OCI-LY3 (cell line): ENCODE results near the gene SLC4A4.

Experiments used
- H2AFZ ChIP-seq: fragments of 200-600, 300-600 bp; shearing (Covaris generic); 2 replicates; pipeline ENCODE4 v1.6.0; 2014; ENCODE audit warnings: antibody characterized with exemption, low read depth, low read length
- H3K27ac ChIP-seq: fragments of 200-600, 300-600 bp; sonication (generic); 2 replicates; pipeline ENCODE4 v1.5.1; 2014; ENCODE audit warnings: mild to moderate bottlenecking, low read length, moderate library complexity, mixed read lengths
- H3K27me3 ChIP-seq: fragments of 200-600, 300-600 bp; sonication (generic); 2 replicates; pipeline ENCODE4 v1.6.1; 2014; ENCODE audit warnings: low read depth, low read length, mixed read lengths
- H3K36me3 ChIP-seq: fragments of 200-600, 300-600 bp; sonication (generic); replicated peaks from 2 replicates; pipeline ENCODE3; 2014; ENCODE audit warnings: low read depth, low read length, mixed read lengths
- H3K4me1 ChIP-seq: fragments of 300-600, 200-600 bp; sonication (generic); 2 replicates; pipeline ENCODE4 v1.6.1; 2014; ENCODE audit warnings: low read length, mixed read lengths
- H3K4me2 ChIP-seq: fragments of 200-600, 300-600 bp; sonication (generic); 2 replicates; pipeline ENCODE4 v1.6.1; 2014; ENCODE audit warnings: low read length, mixed read lengths
- H3K4me3 ChIP-seq: fragments of 300-600, 200-600 bp; sonication (generic); 2 replicates; pipeline ENCODE4 v1.5.1; 2014; ENCODE audit warnings: antibody characterized with exemption, mild to moderate bottlenecking, low read length, moderate library complexity
- H3K79me2 ChIP-seq: fragments of 300-600, 200-600 bp; shearing (Covaris generic); 2 replicates; pipeline ENCODE4 v1.6.1; 2014; ENCODE audit warnings: mild to moderate bottlenecking, low read length, mixed read lengths
- H3K9ac ChIP-seq: fragments of 300-600, 200-600 bp; shearing (Covaris generic); 2 replicates; pipeline ENCODE4 v1.6.0; 2014; ENCODE audit warnings: mild to moderate bottlenecking, low read length, moderate library complexity
- H3K9me3 ChIP-seq: fragments of 200-600, 300-600 bp; shearing (Covaris generic); 2 replicates; pipeline ENCODE4 v1.6.1; 2014; ENCODE audit warnings: low read length, mixed read lengths; ENCODE audit not compliant: insufficient read depth
- H4K20me1 ChIP-seq: fragments of 200-600, 300-600 bp; sonication (generic); 2 replicates; pipeline ENCODE4 v1.6.1; 2016; ENCODE audit warnings: low read length, mixed read lengths; ENCODE audit not compliant: insufficient read depth
- EZH2phosphoT487 ChIP-seq: fragments of 200-600 bp; shearing (Covaris generic); IDR thresholded peaks from 2 replicates; pipeline ENCODE4 v1.6.1; 2018; ENCODE audit warnings: antibody characterized with exemption, mixed run types, low read depth
- TF ChIP-seq, protein P1 (sequence below): fragments of 200-600, 300-600 bp; sonication (generic); IDR thresholded peaks from 2 replicates; pipeline ENCODE4 v1.5.1; 2014; ENCODE audit warnings: antibody characterized with exemption, low read length, low read depth

Gene SLC4A4

GRCh38 chr4:71334465-71334882 is 4.3 kb upstream of the SLC4A4 start:
- H2AFZ ChIP-seq: no peak overlapping the region

GRCh38 chr4:71343670-71344466 is 5.0 kb downstream of the SLC4A4 start:
- Histone ChIP-seq H3K27me3 (peaks cover 15% of the 10 kb centered on the region), H3K4me3 (no peak overlapping the region), H3K9me3 (no peaks in the 10 kb centered on the region), H3K4me1 (peaks cover 6% of the 10 kb centered on the region), H3K9ac (no peak overlapping the region), H2AFZ (no peak overlapping the region), H4K20me1 (no peaks in the 10 kb centered on the region), H3K27ac (no peak overlapping the region), H3K4me2 (no peak overlapping the region), H3K79me2 (no peaks in the 10 kb centered on the region), H3K36me3 (no peaks in the 10 kb centered on the region)
- TF ChIP-seq, protein P1, sequence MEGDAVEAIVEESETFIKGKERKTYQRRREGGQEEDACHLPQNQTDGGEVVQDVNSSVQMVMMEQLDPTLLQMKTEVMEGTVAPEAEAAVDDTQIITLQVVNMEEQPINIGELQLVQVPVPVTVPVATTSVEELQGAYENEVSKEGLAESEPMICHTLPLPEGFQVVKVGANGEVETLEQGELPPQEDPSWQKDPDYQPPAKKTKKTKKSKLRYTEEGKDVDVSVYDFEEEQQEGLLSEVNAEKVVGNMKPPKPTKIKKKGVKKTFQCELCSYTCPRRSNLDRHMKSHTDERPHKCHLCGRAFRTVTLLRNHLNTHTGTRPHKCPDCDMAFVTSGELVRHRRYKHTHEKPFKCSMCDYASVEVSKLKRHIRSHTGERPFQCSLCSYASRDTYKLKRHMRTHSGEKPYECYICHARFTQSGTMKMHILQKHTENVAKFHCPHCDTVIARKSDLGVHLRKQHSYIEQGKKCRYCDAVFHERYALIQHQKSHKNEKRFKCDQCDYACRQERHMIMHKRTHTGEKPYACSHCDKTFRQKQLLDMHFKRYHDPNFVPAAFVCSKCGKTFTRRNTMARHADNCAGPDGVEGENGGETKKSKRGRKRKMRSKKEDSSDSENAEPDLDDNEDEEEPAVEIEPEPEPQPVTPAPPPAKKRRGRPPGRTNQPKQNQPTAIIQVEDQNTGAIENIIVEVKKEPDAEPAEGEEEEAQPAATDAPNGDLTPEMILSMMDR: no peak
- no peak for TF ChIP-seq EZH2phosphoT487

More at GRCh38 chr4:71334465-71334882, 4.3 kb upstream of the SLC4A4 start:
- H3K4me2 ChIP-seq: no peak overlapping the region
- no peaks in the 10 kb centered on the region for H3K9me3 ChIP-seq
- H4K20me1 ChIP-seq: no peaks in the 10 kb centered on the region
- H3K27me3 ChIP-seq: 0 out of 2 replicates have a peak, but pooled peaks cover 2% of the 10 kb centered on the region
- no peak overlapping the region for H3K9ac ChIP-seq
- H3K36me3 ChIP-seq: no peaks in the 10 kb centered on the region
- H3K4me1 ChIP-seq: peaks cover 9% of the 10 kb centered on the region
- no peak overlapping the region for H3K4me3 ChIP-seq
- no peaks in the 10 kb centered on the region for H3K79me2 ChIP-seq
- no peak overlapping the region for H3K27ac ChIP-seq
- TF ChIP-seq, protein P1: no peak
- TF ChIP-seq EZH2phosphoT487: no peak

GRCh38 chr4:71346710-71347109 is 7.9 kb downstream of the SLC4A4 start:
- Histone ChIP-seq H3K4me1 (no peaks in the 10 kb centered on the region), H3K9me3 (no peaks in the 10 kb centered on the region), H3K79me2 (no peaks in the 10 kb centered on the region), H3K27ac (no peak overlapping the region), H3K9ac (no peak overlapping the region), H3K4me3 (no peak overlapping the region), H4K20me1 (no peaks in the 10 kb centered on the region), H2AFZ (no peak overlapping the region), H3K36me3 (no peaks in the 10 kb centered on the region), H3K27me3 (peaks cover 15% of the 10 kb centered on the region; the same call in 1 of the 2 replicates), H3K4me2 (no peak overlapping the region)
- TF ChIP-seq, protein P1: no peak
- TF ChIP-seq EZH2phosphoT487: no peak

- Histone ChIP-seq H3K9me3 (no peaks in the 10 kb centered on the region), H3K4me3 (no peak overlapping the region), H3K4me2 (no peak overlapping the region), H3K9ac (no peak overlapping the region), H3K36me3 (no peaks in the 10 kb centered on the region), H3K4me1 (no peaks in the 10 kb centered on the region), H3K79me2 (no peaks in the 10 kb centered on the region), H2AFZ (no peak overlapping the region), H3K27me3 (0 out of 2 replicates have a peak, but pooled peaks cover 3% of the 10 kb centered on the region), H3K27ac (no peak overlapping the region), H4K20me1 (no peaks in the 10 kb centered on the region)
- TF ChIP-seq, protein P1: no peak
- no peak for TF ChIP-seq EZH2phosphoT487
Observed at GRCh38 chr4:71348586-71348985, 9.8 kb downstream of the SLC4A4 start.
